Trophoblast cell (in vitro differentiated cells and primary cell): ENCODE results near the gene NFE2L3.

Source experiments
- DNase-seq, 2 donors: peaks; one replicate each; pipeline ENCODE4 v3.0.0-alpha.2; 2016
- H2AFZ ChIP-seq: 2 replicates; pipeline ENCODE4 v1.6.1; 2013; ENCODE audit warnings: low read length, moderate library complexity, mild to moderate bottlenecking; ENCODE audit not compliant: insufficient read depth, poor library complexity
- H2AK5ac ChIP-seq: 2 replicates; pipeline ENCODE4 v1.6.1; 2013; ENCODE audit warnings: mild to moderate bottlenecking, low read length
- H2BK120ac ChIP-seq: 2 replicates; pipeline ENCODE4 v1.6.1; 2013; ENCODE audit warnings: low read length, mild to moderate bottlenecking, moderate library complexity; ENCODE audit not compliant: insufficient read depth, poor library complexity
- H2BK12ac ChIP-seq: 2 replicates; pipeline ENCODE4 v1.6.1; 2013; ENCODE audit warnings: mild to moderate bottlenecking, low read length, moderate library complexity
- H2BK5ac ChIP-seq: 2 replicates; pipeline ENCODE4 v1.6.1; 2013; ENCODE audit warnings: low read length, low read depth, moderate library complexity, mild to moderate bottlenecking; ENCODE audit not compliant: poor library complexity
- H3K14ac ChIP-seq: 2 replicates; pipeline ENCODE4 v1.6.1; 2013; ENCODE audit warnings: mild to moderate bottlenecking, low read length
- H3K18ac ChIP-seq: 2 replicates; pipeline ENCODE4 v1.6.1; 2013; ENCODE audit warnings: mild to moderate bottlenecking, low read length
- H3K23ac ChIP-seq: 2 replicates; pipeline ENCODE4 v1.6.1; 2013; ENCODE audit warnings: low read length
- H3K27ac ChIP-seq: 2 replicates; pipeline ENCODE4 v1.5.1; 2013; ENCODE audit warnings: low read depth, mild to moderate bottlenecking, inconsistent platforms, low read length, moderate library complexity
- H3K27me3 ChIP-seq: 2 replicates; pipeline ENCODE4 v1.6.1; 2013; ENCODE audit warnings: inconsistent platforms, mild to moderate bottlenecking, low read length, moderate library complexity; ENCODE audit not compliant: insufficient read depth
- H3K36me3 ChIP-seq, 2 experiments: 1 replicate in 1 of 2; 2 replicates in 1 of 2; pipeline ENCODE4 v1.6.1; 2013; ENCODE audit warnings: low read length in 2 of 2, mild to moderate bottlenecking in 2 of 2, moderate library complexity in 1 of 2; ENCODE audit not compliant: insufficient read depth in 2 of 2, control insufficient read depth in 1 of 2
- H3K4ac ChIP-seq: 2 replicates; pipeline ENCODE4 v1.6.1; 2013; ENCODE audit warnings: low read depth, mild to moderate bottlenecking, low read length, moderate library complexity
- H3K4me1 ChIP-seq, 2 experiments: 1 replicate in 1 of 2; 2 replicates in 1 of 2; pipeline ENCODE4 v1.6.1; 2013; ENCODE audit warnings: low read length in 2 of 2, mild to moderate bottlenecking in 2 of 2, moderate library complexity in 1 of 2; ENCODE audit not compliant: insufficient read depth in 2 of 2, control insufficient read depth in 1 of 2
- H3K4me2 ChIP-seq: 2 replicates; pipeline ENCODE4 v1.6.1; 2013; ENCODE audit warnings: inconsistent platforms, mild to moderate bottlenecking, low read length, moderate library complexity
- H3K4me3 ChIP-seq: 2 replicates; pipeline ENCODE4 v1.5.1; 2013; ENCODE audit warnings: mild to moderate bottlenecking, low read depth, low read length, inconsistent platforms
- H3K79me1 ChIP-seq: one replicate; pipeline ENCODE4 v1.6.1; 2013; ENCODE audit warnings: low read length
- H3K79me2 ChIP-seq: 2 replicates; pipeline ENCODE4 v1.6.1; 2013; ENCODE audit warnings: low read length, mild to moderate bottlenecking; ENCODE audit not compliant: control insufficient read depth, insufficient read depth, poor library complexity
- H3K9ac ChIP-seq: 2 replicates; pipeline ENCODE4 v1.6.1; 2013; ENCODE audit warnings: mild to moderate bottlenecking, low read length
- H3K9me3 ChIP-seq: 2 replicates; pipeline ENCODE4 v1.6.1; 2013; ENCODE audit warnings: low read depth, mild to moderate bottlenecking, control low read depth, inconsistent platforms, low read length; ENCODE audit not compliant: insufficient read depth
- H4K12ac ChIP-seq: 2 replicates; pipeline ENCODE4 v1.6.1; 2013; ENCODE audit warnings: low read depth, mild to moderate bottlenecking, low read length, moderate library complexity
- H4K8ac ChIP-seq: 2 replicates; pipeline ENCODE4 v1.6.1; 2013; ENCODE audit warnings: low read depth, mild to moderate bottlenecking, low read length, moderate library complexity
- H4K91ac ChIP-seq: one replicate; pipeline ENCODE4 v1.6.1; 2013; ENCODE audit warnings: low read depth, mild to moderate bottlenecking, low read length, moderate library complexity
- WGBS: extraction: QIAGEN DNeasy Blood & Tissue Kit; methylation state at CpG from one replicate; pipeline ENCODE4 v1.1.7; 2013; ENCODE audit warnings: missing lambda C conversion rate; ENCODE audit not compliant: insufficient read length, insufficient coverage; ENCODE audit errors: extremely low coverage; 5-methylcytosine and 5-hydroxymethylcytosine counted together

Gene NFE2L3

DNA sequence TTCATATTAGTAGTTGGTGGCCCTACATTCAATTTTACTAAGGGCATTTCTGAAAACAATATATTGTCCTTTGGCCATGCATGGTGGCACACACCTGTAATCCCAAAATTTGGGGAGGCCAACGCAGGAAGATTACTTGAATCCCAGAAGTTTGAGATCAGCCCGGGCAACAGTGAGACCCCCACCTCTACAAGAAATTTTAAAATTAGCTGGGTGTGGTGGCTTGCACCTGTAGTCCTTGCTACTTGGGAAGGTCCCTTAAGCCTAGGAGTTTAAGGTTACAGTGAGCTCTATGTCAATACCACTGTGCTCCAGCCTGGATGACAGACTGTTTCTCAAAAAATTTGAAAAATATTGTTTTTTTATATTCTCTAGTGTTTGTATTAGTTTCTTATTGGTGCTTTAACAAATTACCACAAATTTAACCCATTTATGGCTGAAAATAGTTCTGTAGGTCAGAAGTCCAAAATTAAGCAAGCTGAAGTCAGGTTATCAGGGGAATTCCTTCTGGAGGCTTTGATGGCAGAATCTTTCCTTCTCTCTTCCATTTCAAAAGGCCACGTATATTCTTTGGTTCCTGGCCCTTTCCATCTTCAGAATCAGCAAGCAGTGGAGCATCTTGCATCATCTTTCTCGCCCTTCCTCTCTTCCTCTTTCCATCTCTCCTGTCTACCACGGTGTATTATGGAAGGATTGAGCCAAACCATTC is 62.0 kb downstream of the NFE2L3 start:
- no peaks in the 10 kb centered on the region for H3K9me3 ChIP-seq
- H2AFZ ChIP-seq = no peak overlapping the region
- DNase-seq = no peak
- H3K23ac ChIP-seq = no peak overlapping the region
- H3K79me1 ChIP-seq = no peaks in the 10 kb centered on the region
- WGBS = no CpG with 5 or more reads among the region's 5 CpGs
- H2BK120ac ChIP-seq = no peak overlapping the region
- H2BK12ac ChIP-seq = no peak overlapping the region
- no peak overlapping the region for H3K4me3 ChIP-seq
- no peak overlapping the region for H3K27ac ChIP-seq
- no peaks in the 10 kb centered on the region for H3K27me3 ChIP-seq
- no peak overlapping the region for H2BK5ac ChIP-seq
- no peak overlapping the region for H4K91ac ChIP-seq
- no peaks in the 10 kb centered on the region for H3K4me1 ChIP-seq
- H3K14ac ChIP-seq = no peak overlapping the region
- H4K12ac ChIP-seq = no peak overlapping the region
- peaks cover 7 to 15% of the 10 kb centered on the region in 2 experiments for H3K36me3 ChIP-seq
- no peak overlapping the region for H3K4me2 ChIP-seq
- H3K9ac ChIP-seq = no peak overlapping the region
- H2AK5ac ChIP-seq = no peak overlapping the region
- no peaks in the 10 kb centered on the region for H3K79me2 ChIP-seq
- H3K4ac ChIP-seq = no peak overlapping the region
- no peak overlapping the region for H4K8ac ChIP-seq
- no peak overlapping the region for H3K18ac ChIP-seq

DNA sequence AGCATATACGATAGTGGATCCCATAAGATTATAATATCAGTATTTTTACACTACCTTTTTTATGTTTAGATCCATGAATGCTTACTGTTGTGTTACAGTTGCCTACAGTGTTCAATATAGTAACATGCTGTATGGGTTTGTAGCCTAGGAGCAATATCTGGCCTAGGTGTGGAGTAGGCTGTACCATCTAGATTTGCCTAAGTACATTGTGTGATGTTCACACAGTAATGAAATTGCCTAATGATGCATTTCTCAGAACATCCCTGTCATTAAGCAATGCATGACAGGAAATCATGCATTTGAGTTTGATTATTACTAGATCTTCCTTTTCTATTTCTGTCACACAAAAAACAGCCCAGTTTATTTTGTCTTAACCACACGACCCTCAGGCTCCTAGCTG is 64.1 kb downstream of the NFE2L3 start:
- Histone ChIP-seq H3K27ac (no peak overlapping the region), H4K91ac (no peak overlapping the region), H3K79me2 (no peaks in the 10 kb centered on the region), H4K8ac (no peak overlapping the region), H3K23ac (no peak overlapping the region), H2AK5ac (no peak overlapping the region), H3K4me2 (no peak overlapping the region), H3K4me1 (no peaks in the 10 kb centered on the region), H3K9me3 (no peaks in the 10 kb centered on the region), H3K4ac (no peak overlapping the region), H4K12ac (no peak overlapping the region), H2BK120ac (no peak overlapping the region), H3K36me3 (no peaks in the 10 kb centered on the region), H2BK5ac (no peak overlapping the region), H3K14ac (no peak overlapping the region), H3K79me1 (no peaks in the 10 kb centered on the region), H2AFZ (no peak overlapping the region), H3K4me3 (no peak overlapping the region), H3K9ac (no peak overlapping the region), H2BK12ac (no peak overlapping the region), H3K18ac (no peak overlapping the region), H3K27me3 (no peaks in the 10 kb centered on the region)
- DNase-seq = no peak
- no CpG with 5 or more reads among the region's 2 CpGs for WGBS

DNA sequence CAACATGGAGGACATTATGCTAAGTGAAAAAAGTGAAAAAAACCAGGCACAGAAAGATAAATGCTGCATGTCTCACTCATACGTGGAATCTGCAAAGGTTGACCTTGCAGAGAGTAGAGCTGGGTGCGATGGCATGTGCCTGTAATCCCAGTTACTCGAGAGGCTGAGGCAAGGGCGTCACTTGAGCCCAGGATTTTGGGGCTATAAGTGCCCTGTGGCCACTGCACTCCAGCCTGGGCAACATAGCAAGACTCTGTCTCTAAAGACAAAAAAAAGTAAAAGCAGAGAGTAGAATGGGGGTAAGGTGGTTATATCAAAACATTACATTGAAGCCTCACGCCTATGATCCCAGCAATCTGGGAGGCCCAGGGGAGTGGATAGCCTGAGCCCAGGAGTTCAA is 72.4 kb downstream of the NFE2L3 start:
- Histone ChIP-seq H2AK5ac (no peak overlapping the region), H3K79me1 (no peaks in the 10 kb centered on the region), H3K9ac (no peak overlapping the region), H3K4me1 (no peaks in the 10 kb centered on the region), H3K14ac (no peak overlapping the region), H3K23ac (no peak overlapping the region), H3K4ac (no peak overlapping the region), H4K12ac (no peak overlapping the region), H3K4me3 (no peak overlapping the region), H2BK12ac (no peak overlapping the region), H3K9me3 (no peaks in the 10 kb centered on the region), H2BK120ac (no peak overlapping the region), H2AFZ (no peak overlapping the region), H3K4me2 (no peak overlapping the region), H4K8ac (no peak overlapping the region), H3K18ac (no peak overlapping the region), H4K91ac (no peak overlapping the region), H3K79me2 (no peaks in the 10 kb centered on the region), H3K27me3 (no peaks in the 10 kb centered on the region), H3K27ac (no peak overlapping the region), H3K36me3 (no peaks in the 10 kb centered on the region), H2BK5ac (no peak overlapping the region)
- DNase-seq = no peak
- no CpG with 5 or more reads among the region's 5 CpGs for WGBS

DNA sequence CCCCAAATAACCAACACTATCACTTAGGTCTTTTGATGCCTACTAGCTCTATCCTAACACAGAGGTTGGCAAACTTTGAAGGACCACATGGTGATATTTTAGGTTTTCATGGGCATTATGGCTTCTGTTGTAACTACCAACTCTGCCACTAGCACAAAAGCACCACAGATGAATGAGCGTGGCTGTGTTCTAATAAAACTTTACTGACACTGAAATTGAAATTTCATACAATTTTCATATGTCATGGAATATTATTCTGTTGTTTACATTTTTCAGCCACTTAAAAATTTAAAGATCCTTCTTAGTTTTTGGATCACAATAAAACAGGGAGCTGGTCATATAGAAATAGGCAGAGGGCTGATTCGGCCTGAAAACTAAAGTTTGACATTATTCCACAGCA is 76.0 kb downstream of the NFE2L3 start:
- H3K18ac ChIP-seq = no peak overlapping the region
- no peak overlapping the region for H3K27ac ChIP-seq
- H2BK12ac ChIP-seq = no peak overlapping the region
- WGBS = no CpG with 5 or more reads among the region's 2 CpGs
- H3K4me2 ChIP-seq = no peak overlapping the region
- no peaks in the 10 kb centered on the region for H3K79me1 ChIP-seq
- no peaks in the 10 kb centered on the region for H3K79me2 ChIP-seq
- no peak for DNase-seq
- no peaks in the 10 kb centered on the region for H3K4me1 ChIP-seq
- H4K91ac ChIP-seq = no peak overlapping the region
- no peak overlapping the region for H2AFZ ChIP-seq
- H2BK120ac ChIP-seq = no peak overlapping the region
- no peak overlapping the region for H3K9ac ChIP-seq
- H2AK5ac ChIP-seq = no peak overlapping the region
- H2BK5ac ChIP-seq = no peak overlapping the region
- H3K36me3 ChIP-seq = no peaks in the 10 kb centered on the region
- no peak overlapping the region for H3K4me3 ChIP-seq
- H3K9me3 ChIP-seq = no peaks in the 10 kb centered on the region
- H4K12ac ChIP-seq = no peak overlapping the region
- no peak overlapping the region for H3K14ac ChIP-seq
- no peak overlapping the region for H3K4ac ChIP-seq
- H4K8ac ChIP-seq = no peak overlapping the region
- no peaks in the 10 kb centered on the region for H3K27me3 ChIP-seq
- no peak overlapping the region for H3K23ac ChIP-seq
